Pancreas (tissue), 10 donors: ENCODE results near the gene GGTA1. TPM values are rescaled to one million over a fixed set of nuclear protein-coding genes. Genes with fewer than 3 reads are reported as not detected.
"Not testable (repeated sequence)": the region's sequence is repeated elsewhere in the genome, so short reads cannot be mapped to it uniquely, and the experiment has no call there.

ENCODE experiments used
- ATAC-seq, 4 donors: fragments of 200-7000 bp; cut with Tn5 transposase; one replicate each; pipeline versions ENCODE4 v1.8.0 to v1.9.1; 2020; ENCODE audit warnings: mild to moderate bottlenecking in 4 of 4, moderate library complexity in 4 of 4
- DNase-seq, 6 donors: peaks; one replicate each; pipeline ENCODE4 v3.0.0-alpha.2; 2020
- FAIRE-seq: peaks from 2 replicates; lab custom pipeline; 2012; peaks lifted over from hg19 to GRCh38; lab: Jason Lieb, UNC
- H3K27ac ChIP-seq, 4 donors: fragments of 200-600 bp; sonication (generic); 1 replicate in 3 of 4; 2 replicates in 1 of 4; pipeline versions ENCODE4 v1.5.0 to v1.8.0; 2020
- H3K27me3 ChIP-seq, 4 donors: fragments of 200-600 bp; one replicate each; pipeline ENCODE4 v1.8.0; 2021
- H3K36me3 ChIP-seq, 3 donors: fragments of 200-600 bp; sonication (generic) in 1 of 3; one replicate each; pipeline versions ENCODE4 v1.5.0 to v1.8.0; 2020 to 2021
- H3K4me1 ChIP-seq, 3 donors: fragments of 200-600 bp; one replicate each; pipeline ENCODE4 v1.8.0; 2021
- H3K4me3 ChIP-seq, 4 donors: fragments of 200-600 bp; sonication (generic) in 2 of 4; one replicate each; pipeline versions ENCODE4 v1.5.0 to v1.8.0; 2020 to 2021
- H3K9me3 ChIP-seq, 4 donors: fragments of 200-600 bp; one replicate each; pipeline ENCODE4 v1.8.0; 2021
- CTCF ChIP-seq, 4 donors: fragments of 200-600 bp; sonication (generic) in 3 of 4; IDR thresholded peaks; one replicate each; pipeline versions ENCODE4 v1.5.0 to v1.8.0; 2021; ENCODE audit warnings: antibody characterized with exemption in 4 of 4
- WGBS, 2 donors: extraction: QIAGEN DNeasy Blood & Tissue Kit; methylation state at CpG; one replicate each; pipeline ENCODE4 v1.1.7; 2013; 5-methylcytosine and 5-hydroxymethylcytosine counted together
- intact Hi-C, 3 donors: fragments of 100-400 bp; cut with DNase I; formaldehyde crosslinking; loops; one replicate each; pipeline versions ENCODE4 v1.11.1 to v1.14.2; 2022
- polyA plus RNA-seq, 2 donors: library from polyadenylated mRNA; stranded (reverse); fragments of 200-250 nt; gene quantifications; one replicate each; pipeline ENCODE4 v1.2.3, GENCODE V29; 2013
- total RNA-seq, 6 donors: library from RNA; stranded (reverse); fragmentation: NEBNext Ultra II Directional in 4 of 6; extraction: Animal tissue kit (Norgen Biotek cat#: 25700) in 4 of 6; gene quantifications; one replicate each; pipeline versions ENCODE4 v1.2.1 to v1.2.4, GENCODE V29; 2021 to 2023
- donor health status: healthy with polysubstance abuse.
- donor health status: DM: no; HTN: no; CAD: no; lungs with moderate emphysema.
- donor health status: DM: no; HTN: no; CAD: no.
- donor health status: control.
- donor health status: control.
- donor health status: Bipolar disorder and iron deficiency.
- donor health status: DM: yes; HTN: yes; CAD: no.
- donor health status: DM: no; HTN: no; CAD: no.
- donor health status: DM: no; HTN: no; CAD: no.
- donor health status: DM: yes; HTN: yes; CAD: no.

GGTA1 gene
- total and polyA plus RNA-seq, 8 donors, result 0.14 to 3.6 (median 1.5) TPM

- no peaks in the 10 kb centered on the region for H3K4me1 ChIP-seq
- intact Hi-C loops, result no loop called here
These were observed 58.5 kb downstream of the GGTA1 start for GRCh38 chr9:121441165-121441564.

GRCh38 chr9:121439711-121440664 is 59.7 kb downstream of the GGTA1 start:
- no peaks in the 10 kb centered on the region for H3K9me3 ChIP-seq
- no peak overlapping the region for H3K27ac ChIP-seq
- intact Hi-C loops, result no loop called here
- ATAC-seq (peak in 3 of 4 donors; percentile 56 to 64 (median 63)), FAIRE-seq (no peak), DNase-seq (no peak)
- TF ChIP-seq CTCF (IDR thresholded peaks at IDR 0.05), result no peak
- H3K4me1 ChIP-seq, result no peaks in the 10 kb centered on the region
- H3K27me3 ChIP-seq, result no peaks in the 10 kb centered on the region
- 28 to 41% methylated on average over 8 of the region's 8 CpGs for WGBS, 2 donors
- no peak overlapping the region for H3K4me3 ChIP-seq
- H3K36me3 ChIP-seq, result no peaks in the 10 kb centered on the region

More at GRCh38 chr9:121441165-121441564, 58.5 kb downstream of the GGTA1 start:
- no peak overlapping the region for H3K27ac ChIP-seq
- no peak for TF ChIP-seq CTCF (IDR thresholded peaks at IDR 0.05)
- H3K36me3 ChIP-seq, result no peaks in the 10 kb centered on the region
- H3K4me3 ChIP-seq, result no peak overlapping the region
- no peaks in the 10 kb centered on the region for H3K27me3 ChIP-seq
- H3K9me3 ChIP-seq, result no peaks in the 10 kb centered on the region
- WGBS, 2 donors, result 52 to 67% methylated on average over 1 of the region's 1 CpG
- FAIRE-seq (no peak), DNase-seq (no peak), ATAC-seq (no peak)

GRCh38 chr9:121439016-121439415 is 60.6 kb downstream of the GGTA1 start:
- no peak for ATAC-seq
- Histone ChIP-seq H3K27me3 (no peaks in the 10 kb centered on the region), H3K9me3 (no peaks in the 10 kb centered on the region), H3K4me3 (no peak overlapping the region), H3K36me3 (no peaks in the 10 kb centered on the region), H3K27ac (no peak overlapping the region), H3K4me1 (no peaks in the 10 kb centered on the region)
- no peak for TF ChIP-seq CTCF (IDR thresholded peaks at IDR 0.05)
- 20 to 55% methylated on average over 1 of the region's 1 CpG for WGBS, 2 donors
- no peak for DNase-seq
- no peak for FAIRE-seq
- intact Hi-C loops, result no loop called here

- Histone ChIP-seq H3K9me3 (no peaks in the 10 kb centered on the region), H3K4me3 (no peak overlapping the region), H3K4me1 (no peaks in the 10 kb centered on the region), H3K36me3 (no peaks in the 10 kb centered on the region), H3K27me3 (no peaks in the 10 kb centered on the region), H3K27ac (no peak overlapping the region)
- no peak for DNase-seq
- FAIRE-seq, result no peak
- WGBS, 2 donors, result 69 to 93% methylated on average over 3 of the region's 3 CpGs
- no peak for ATAC-seq
- no peak for TF ChIP-seq CTCF (IDR thresholded peaks at IDR 0.05)
- intact Hi-C loops, result no loop called here
These were observed 61.8 kb downstream of the GGTA1 start for GRCh38 chr9:121437891-121438290.

GRCh38 chr9:121437046-121437445 is 62.6 kb downstream of the GGTA1 start:
- intact Hi-C loops, DNase-seq, ATAC-seq, H3K36me3 ChIP-seq, H3K27ac ChIP-seq, H3K4me1 ChIP-seq, H3K9me3 ChIP-seq, FAIRE-seq, H3K4me3 ChIP-seq, H3K27me3 ChIP-seq: not testable (repeated sequence)
- 60 to 94% methylated on average over 3 of the region's 3 CpGs for WGBS, 2 donors
